GM18499 (cell line): ENCODE data around the gene CSRNP2.

Source experiments
- ATAC-seq: cut with Tn5 transposase; IDR thresholded peaks from one replicate; pipeline ENCODE4 v1.9.1; 2021; ENCODE audit warnings: moderate number of reproducible peaks; ENCODE audit not compliant: insufficient read depth, unreplicated experiment

The CSRNP2 gene, protein sequence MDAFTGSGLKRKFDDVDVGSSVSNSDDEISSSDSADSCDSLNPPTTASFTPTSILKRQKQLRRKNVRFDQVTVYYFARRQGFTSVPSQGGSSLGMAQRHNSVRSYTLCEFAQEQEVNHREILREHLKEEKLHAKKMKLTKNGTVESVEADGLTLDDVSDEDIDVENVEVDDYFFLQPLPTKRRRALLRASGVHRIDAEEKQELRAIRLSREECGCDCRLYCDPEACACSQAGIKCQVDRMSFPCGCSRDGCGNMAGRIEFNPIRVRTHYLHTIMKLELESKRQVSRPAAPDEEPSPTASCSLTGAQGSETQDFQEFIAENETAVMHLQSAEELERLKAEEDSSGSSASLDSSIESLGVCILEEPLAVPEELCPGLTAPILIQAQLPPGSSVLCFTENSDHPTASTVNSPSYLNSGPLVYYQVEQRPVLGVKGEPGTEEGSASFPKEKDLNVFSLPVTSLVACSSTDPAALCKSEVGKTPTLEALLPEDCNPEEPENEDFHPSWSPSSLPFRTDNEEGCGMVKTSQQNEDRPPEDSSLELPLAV

DNA sequence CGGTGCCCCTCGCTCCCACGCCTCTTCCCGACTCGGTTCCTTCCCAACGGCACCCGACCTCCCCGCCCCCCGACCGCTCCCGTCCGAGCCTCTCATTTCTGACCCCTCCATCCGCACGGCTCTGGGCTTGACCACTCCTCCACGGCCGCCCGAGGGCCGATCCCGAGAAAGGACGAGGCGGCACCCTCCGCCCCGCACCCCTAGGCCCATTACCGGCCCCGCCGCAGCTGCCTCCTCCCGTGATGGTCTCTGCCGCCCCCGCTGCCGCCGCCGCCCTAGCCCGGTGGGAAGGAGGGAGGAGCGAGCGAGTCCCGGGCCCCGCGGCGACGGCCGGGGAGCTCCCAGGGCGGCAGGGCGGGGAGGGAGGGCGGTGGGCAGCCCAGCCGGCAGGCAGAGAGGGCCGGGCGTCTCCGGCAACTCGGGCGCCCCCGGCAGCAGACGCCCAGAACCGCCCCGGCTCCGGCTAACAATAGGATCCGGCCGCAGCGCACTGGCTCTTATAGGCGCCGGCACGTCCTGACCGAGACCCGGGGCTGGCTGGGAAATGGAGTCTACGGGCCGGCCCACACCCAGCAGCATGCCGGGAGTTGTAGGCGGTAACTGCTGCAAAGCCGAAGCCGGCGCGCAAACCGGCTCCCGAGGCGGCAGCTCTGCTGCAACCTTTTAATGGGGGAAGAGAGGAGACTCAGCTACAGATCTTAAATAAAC, at the start of gene CSRNP2:
Gene CSRNP2, minus strand, starts transcription at position 471 of the 708 bp plus-strand sequence. CDS start 7,035 bp downstream, outside the sequence.
- peak; percentile 59 for ATAC-seq

DNA sequence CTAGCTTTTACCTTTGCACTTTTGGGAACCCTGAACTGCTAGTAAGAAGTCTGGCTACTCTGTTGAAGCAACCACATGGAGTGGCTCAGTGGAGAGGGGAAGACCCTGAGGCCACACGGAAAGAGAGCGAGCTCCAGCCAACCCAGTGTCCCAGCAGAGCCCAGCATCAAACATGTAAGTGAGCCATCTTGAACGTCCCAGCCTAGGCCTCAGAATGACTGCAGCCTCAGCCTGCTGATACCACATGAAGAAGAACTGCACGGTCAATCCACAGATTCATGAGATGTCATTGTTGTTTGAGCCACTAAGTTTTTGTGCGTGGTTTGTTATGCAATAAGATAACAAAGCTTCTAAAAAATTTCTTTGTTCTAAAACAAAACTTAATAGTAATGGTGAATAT, 49.3 kb upstream of the CSRNP2 start:
- ATAC-seq = no peak

DNA sequence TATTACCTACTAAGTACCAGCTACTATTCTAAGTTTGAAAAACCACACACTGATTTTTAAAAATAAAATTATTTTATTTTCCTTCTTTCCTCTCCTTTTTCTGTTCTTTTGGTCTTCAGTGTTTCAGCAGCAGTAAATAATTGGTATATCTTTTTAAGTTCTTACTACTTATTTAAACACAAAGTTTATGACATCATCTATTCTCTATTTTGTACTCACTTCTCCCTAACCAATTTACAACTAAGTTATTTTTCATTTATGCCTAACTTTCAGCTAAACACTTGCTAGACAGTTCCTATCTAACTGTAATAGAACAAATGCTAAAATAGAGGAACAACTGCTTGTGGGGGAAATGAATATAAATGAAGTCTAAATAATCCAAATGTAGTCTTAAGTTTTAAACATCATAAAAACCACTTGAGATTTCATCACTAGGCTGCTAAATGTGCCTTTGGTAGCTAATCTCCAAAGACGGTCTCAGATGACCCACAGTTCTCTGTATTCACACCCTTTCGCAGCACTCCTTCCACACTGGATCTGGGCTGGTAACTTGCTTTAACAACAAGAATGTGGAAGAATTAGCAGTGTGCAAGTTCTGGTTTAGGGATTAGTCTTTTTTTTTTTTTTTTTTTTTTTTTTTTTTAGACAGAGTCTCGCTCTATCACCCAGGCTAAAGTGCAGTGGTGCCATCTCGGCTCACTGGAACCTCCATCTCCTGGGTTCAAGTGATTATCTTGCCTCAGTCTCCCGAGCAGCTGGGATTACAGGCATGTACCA, 48.5 kb upstream of the CSRNP2 start:
- ATAC-seq = no peak

DNA sequence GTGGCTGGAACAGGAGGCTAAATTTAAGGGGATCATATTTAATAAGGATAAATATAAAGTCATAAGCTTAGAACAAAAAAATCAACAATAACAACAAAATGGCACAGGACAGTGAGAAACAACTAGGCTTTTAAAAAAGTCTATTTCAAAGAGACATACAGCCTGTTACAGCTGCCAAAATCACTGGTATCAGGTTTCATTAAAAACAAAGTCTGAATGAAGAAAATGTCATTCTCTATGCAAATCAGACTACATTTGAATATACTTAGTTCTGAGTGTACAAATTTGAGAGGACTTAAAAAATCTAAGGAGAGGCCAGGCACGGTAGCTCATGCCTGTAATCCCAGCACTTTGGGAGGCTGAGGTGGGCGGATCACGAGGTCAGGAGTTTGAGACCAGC, 45.5 kb upstream of the CSRNP2 start:
- ATAC-seq = no peak

DNA sequence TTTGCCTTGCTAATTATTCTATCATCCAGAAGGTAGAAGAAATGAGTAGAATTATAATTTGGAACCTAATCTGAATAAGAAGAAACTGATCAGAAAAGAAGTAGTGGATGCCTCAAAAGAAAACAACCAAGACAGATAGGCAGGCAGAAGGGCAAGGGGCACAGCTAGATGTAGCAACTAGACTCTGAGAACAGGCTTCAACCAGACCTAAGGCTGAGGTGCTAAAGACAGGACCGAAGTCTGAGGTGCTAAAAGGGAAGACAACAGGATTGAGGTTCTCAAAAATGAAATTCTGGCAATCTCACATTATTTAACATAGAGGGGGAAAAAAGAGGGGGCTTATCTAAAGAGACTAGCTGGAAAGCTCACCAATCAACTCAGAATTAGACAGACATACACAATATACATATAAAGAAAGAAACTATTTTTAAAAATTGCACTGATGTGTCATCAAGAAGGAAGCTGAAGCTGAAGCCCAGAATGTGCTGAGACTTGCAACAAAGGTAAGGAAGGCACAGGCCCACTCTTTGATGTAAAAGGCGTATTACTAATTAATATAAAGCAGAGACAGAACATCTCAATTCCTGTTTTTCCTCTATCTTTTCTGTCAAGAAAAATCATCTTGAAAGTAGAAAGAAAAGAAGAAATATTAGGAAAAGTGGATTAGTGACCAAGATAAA, 43.8 kb upstream of the CSRNP2 start:
- no peak for ATAC-seq

DNA sequence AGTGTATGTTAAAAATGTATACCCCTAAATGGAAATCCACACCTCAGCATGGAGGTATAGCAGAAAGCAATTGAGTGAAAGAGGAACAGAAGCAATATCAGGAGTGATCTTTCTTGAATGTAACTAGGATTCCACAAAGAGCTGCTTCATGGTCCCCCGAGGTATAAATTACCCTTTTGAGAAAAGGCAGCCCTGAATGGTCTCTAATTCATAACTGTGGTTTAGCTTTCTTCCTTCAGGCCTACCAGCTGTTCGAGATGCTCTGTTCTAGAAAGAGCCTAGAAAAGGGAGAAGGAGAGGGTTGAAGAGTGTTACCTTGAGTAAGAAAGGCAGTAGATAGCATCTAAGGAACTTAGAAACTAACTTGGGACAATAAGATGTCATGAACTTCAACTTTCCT, 42.9 kb upstream of the CSRNP2 start:
- ATAC-seq = no peak

DNA sequence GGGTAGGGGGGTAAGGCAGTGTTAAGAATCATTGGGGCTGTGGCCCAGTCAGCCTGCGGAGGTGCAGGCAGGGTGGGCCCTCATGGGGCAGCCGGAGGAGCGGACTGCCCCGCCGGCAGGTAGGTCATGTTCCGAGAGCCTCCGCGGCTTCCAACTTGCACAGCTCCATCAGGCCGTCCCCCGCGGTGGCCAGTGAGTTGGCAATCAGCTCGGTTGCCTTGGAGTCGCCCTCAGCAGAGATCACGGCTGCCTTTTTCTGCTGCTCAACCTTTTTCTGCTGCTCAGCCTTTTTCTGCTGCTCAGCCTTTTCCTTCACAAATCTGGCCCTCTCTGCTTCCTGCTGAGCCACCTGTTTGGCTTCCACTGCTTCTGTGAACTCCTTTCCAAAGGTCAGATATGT, 41.1 kb upstream of the CSRNP2 start:
- ATAC-seq = no peak

DNA sequence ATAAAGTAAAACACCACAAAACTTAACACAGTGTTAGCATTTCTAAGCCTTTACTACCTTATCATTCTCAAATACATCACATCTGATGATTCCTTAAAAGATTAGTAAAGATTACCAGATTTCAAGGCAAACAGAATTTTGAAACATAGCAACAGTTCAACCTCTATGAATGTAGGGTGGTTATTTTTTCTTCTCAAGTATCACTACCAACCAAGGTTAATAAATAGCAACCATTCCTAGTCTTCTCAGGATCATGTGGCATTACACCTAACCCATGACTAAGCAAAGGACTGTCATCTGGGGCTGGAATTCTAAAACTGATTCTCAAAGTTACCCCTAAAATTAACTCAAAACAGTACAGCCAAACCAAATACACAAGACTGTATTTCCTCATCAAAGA, 39.4 kb upstream of the CSRNP2 start:
- no peak for ATAC-seq

DNA sequence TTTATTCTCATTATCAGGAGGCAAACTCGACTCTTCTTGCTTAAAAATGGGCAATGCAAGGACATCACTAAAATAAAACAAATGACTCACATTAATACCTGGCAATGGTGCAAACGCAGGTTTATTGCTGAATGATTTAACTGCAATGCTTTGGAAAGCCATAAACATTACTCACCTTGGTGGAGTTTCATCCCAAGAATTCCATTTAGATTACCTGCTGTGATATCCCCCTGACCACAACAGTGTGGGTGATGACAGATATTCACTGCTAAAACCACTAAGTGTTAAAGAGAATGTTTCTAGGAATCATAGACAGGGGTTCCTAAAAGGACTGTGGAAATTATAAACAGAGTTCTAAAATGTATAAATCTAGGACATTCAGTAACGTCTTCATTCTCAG, 35.3 kb upstream of the CSRNP2 start:
- ATAC-seq = no peak

DNA sequence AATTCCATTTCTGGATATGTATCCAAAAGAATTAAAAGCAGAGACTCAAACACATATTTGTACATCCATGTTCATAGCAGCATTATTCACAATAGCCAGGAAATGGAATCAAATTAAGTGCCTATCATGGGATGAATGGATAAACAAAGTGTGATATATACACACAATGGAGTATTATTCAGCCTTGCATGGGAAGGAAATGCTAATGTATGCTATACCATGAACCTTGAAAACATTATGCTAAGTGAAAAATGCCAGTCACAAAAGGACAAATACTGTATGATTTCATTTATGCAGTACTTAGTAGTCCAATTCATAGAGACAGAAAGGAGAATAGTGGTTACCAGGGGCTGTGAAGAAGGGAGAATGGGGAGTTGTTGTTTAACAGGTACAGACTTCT, 32.1 kb upstream of the CSRNP2 start:
- ATAC-seq = no peak

DNA sequence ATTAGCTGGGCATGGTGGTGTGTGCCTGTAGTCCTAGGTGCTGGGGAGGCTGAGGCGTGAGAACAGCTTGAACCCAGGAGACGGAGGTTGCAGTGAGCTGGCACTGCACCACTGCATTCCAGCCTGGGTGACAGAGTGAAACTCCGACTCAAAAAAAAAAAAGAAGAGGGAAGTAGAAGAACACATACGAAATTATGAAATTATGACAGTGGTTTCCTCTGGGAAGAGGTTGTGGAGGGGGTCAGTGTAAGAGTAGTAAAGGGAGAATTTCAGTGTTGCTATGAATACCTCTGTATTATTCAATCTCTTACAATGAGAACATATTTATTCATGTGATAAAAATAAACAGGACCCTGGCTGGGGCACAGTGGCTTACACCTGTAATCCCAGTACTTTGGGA, 24.7 kb upstream of the CSRNP2 start:
- ATAC-seq = no peak

DNA sequence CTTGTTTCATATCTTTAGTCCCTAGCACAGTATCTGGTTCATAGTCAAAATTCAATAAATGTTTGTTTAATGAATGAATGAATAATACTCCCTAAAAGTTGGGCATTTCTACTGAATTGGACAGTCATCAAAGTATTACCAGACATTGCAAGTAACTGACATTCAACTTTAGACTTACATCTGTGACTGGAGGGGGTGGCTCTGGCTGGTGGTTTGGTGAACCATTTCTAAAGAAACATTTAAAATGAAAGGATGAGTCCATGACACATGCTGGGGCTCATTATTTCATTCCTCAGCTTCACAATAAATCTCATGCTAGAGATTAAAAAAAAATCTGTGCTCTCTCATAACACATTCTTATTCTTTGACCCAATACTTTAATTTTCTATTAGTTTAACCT, 20.6 kb upstream of the CSRNP2 start:
- ATAC-seq = no peak

DNA sequence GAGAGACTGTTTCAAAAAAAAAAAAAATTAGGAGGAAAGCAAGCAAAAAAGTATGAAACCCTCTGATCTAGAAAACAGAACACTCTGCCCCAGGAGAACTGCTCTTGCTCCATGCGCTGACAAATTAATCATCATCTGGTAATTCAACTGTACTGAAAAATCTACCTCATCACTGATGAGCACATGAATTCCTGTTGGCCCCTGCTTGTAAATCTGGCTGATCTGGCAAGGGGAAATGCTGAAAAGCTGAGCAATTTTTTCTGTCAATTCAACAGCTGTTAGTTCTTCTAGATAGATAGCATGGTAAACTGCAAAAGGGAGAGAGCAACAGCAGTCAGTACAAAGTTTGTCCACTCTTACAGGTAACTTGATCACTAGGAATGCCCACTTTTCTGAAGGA, 15.2 kb upstream of the CSRNP2 start:
- ATAC-seq = no peak

DNA sequence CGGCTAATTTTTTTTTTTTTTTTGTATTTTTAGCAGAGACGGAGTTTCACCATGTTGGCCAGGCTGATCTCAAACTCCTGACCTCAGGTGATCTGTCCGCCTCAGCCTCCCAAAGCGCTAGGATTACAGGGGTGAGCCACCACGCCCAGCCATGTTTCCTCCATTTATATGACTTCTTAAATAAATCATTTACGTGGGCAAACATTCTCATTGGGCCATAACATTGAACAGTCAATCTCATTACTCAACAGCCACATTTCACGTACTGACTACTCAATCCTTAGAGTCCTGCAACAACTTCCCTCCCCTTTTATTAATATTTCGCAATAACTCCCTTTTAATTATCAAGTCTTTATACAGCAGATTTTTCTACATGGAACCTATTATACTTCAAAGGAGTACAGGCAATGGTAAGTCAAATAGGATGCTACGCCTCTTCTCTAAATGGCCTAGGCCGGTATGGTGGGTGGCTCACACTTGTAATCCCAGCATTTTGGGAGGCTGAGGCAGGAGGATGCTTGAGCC, 7.4 kb upstream of the CSRNP2 start:
- ATAC-seq = no peak

DNA sequence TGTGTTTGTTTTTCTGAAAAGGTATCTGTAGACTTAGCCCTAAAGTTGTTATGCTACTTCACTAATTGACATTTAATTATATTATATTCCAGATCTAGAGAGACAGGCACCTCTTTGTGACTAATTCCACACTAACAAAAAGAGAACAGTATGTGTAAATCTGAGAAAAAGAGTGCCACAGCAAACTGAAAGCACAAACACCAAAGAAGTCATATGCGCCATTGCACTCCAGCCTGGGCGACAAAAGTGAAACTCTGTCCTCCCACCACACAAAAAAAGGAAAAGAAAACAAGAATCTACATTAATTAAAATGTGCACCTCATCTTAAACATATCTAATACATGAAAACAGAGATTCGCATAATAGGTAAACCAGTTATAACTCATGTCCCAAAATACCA, 4.4 kb upstream of the CSRNP2 start:
- ATAC-seq = no peak

DNA sequence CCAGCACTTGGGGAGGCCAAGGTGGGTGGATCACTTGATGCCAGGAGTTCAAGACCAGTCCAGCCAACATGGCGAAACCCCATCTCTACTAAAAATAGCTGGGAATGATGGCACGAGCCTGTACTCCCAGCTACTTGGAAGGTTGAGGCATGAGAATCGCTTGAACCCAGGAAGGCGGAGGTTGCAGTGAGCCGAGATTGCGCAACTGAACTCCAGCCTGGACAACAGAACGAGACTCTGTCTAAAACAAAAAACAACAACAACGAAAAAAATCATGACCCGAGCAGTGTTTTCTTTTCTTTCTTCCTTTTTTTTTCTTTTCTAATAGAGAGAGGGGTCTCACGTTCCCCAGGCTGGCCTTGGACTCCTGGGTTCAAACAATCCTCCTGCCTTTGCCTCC, 3.5 kb upstream of the CSRNP2 start:
- no peak for ATAC-seq

DNA sequence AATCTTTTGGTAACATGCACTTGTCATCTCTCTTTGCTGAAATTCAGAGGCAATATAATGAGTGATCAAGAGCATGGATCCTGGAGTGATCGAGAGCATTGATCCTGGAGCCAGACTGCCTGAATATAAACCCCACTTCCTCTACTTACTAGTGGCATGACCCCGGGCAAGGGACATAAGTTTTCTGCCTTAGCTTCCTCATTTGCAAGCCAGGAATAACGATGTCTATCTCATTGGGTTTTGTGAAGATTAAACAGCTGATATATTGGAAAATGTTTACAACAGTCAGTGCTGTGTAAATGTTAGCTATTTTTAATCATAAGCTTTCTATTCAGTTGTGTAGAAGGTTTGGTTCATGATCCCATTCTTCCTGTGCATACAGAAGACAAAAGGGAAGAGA, 2.4 kb upstream of the CSRNP2 start:
- no peak for ATAC-seq

DNA sequence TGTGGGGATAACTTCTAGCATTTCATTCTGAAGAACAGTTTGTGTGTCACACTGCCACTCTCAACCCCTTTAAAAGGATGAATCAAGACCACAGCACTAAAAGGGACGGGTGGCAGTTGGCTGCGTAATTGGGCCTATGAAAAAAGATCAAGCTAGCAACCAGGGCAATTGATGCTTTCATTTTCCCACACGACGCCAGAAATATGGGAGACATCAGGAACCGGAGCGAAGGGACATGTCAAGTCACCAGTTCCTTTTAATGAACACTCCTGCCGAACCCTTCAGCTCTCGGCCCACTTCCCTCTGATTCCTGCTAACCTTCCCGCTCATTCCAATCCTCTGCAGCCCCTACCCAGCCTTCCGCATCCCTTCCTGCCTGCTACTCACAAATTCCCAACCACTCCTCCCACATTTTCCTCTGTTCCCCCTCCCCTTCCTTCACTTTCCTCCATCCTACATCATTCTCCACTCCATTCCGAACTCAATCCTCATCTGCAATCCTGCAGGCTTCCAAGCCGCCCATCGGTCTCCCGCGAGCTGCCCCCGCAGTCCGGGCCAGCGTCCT, 753 bp downstream of the CSRNP2 start:
- no peak for ATAC-seq

DNA sequence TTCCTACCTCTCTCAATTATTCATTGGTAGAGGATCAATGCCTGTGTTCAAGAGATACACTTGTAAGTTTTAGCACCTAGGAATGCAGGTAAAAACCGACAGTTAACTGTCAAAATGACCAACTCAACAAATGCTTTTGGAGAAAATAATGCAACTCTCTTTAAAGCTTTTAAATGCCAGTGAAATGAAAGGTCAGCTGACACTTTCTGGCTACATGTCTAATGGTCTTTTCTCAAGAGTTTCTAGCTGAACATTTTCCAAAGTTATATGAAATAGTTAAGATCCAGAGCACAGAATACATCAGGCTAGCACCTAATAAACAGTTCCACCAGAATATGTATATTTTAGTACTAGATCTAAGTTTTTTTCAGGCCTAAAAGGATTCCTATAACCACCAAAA, 2.0 kb downstream of the CSRNP2 start:
- ATAC-seq = no peak

DNA sequence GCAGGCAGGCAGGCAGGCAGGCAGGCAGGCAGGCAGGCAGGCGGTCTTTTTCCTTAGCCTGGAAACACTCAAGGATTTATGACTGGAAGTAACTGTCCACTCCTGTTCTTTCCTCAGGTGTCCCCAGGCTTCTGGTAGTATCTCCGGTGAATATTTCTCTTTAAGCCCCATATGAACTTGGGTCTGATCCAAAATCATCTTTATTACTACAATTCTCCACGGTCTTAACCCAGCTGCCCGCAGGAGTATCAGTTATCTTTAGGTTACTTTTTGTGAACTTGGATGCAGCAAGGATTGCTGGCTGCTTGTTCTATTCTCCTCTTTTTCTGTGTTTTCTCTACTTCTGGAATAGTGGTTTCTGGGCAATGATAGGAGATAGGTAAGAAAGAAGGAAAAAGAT, 3.3 kb downstream of the CSRNP2 start:
- no peak for ATAC-seq
